ENCODE results near the gene KISS1. TPM values are rescaled to one million over a fixed set of nuclear protein-coding genes. Genes with fewer than 3 reads are reported as not detected.

KISS1 gene
- total and polyA plus RNA-seq, 2 donors from 2014 or later: 0.50 to 25.2 TPM

DNA sequence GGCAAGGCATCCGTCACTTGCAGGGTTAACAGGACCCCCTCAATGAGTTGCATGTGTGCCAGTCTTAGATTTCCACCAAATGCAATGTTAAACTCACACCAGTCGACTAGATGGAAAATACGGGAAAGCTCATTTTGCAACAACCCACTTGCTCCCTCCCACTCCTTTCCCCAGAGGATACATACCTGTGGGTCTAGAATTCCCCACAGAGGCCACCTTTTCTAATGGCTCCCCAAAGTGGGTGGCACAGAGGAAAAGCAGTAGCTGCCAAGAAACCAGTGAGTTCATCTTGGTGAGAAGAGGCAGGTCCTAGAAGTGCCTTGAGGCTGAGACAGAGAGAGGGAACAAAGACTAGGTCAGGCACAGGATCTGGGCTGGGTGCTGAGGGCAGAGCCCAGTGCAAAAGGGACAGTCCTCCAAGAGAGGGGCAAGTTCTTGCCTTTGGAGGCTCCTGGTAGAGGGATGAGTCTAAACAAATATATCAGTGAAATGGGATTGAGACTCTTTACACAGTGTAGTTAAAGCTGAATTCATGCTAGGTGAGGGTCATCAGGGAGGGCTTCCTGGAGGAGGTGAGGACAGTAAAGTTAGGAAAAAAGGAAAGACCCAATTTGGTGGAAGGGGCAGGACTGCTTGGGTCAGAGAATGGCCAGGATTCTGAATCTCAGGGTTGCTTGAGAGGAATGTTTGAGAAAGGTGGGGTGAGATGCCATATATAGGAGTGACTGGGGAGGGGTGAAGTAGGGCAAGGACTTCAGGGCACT, 3.5 kb downstream of the KISS1 start:
- H3K27me3 ChIP-seq (ENCODE audit: control insufficient read depth, insufficient read depth, low read length): peaks cover 2% of the 10 kb centered on the region
- peaks cover 0 to 3% (median 0%) of the 10 kb centered on the region in 3 donors for H3K9me3 ChIP-seq (ENCODE audit: control insufficient read depth in 2 of 3, insufficient read depth in 1 of 3, low read length in 3 of 3)
- no peaks in the 10 kb centered on the region for H3K36me3 ChIP-seq (ENCODE audit: control insufficient read depth in 2 of 3, insufficient read depth in 3 of 3, low read length in 3 of 3)
- intact Hi-C loops (cut with DNase I): no loop called here
- TF ChIP-seq, protein P1, sequence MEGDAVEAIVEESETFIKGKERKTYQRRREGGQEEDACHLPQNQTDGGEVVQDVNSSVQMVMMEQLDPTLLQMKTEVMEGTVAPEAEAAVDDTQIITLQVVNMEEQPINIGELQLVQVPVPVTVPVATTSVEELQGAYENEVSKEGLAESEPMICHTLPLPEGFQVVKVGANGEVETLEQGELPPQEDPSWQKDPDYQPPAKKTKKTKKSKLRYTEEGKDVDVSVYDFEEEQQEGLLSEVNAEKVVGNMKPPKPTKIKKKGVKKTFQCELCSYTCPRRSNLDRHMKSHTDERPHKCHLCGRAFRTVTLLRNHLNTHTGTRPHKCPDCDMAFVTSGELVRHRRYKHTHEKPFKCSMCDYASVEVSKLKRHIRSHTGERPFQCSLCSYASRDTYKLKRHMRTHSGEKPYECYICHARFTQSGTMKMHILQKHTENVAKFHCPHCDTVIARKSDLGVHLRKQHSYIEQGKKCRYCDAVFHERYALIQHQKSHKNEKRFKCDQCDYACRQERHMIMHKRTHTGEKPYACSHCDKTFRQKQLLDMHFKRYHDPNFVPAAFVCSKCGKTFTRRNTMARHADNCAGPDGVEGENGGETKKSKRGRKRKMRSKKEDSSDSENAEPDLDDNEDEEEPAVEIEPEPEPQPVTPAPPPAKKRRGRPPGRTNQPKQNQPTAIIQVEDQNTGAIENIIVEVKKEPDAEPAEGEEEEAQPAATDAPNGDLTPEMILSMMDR (IDR thresholded peaks at IDR 0.05; ENCODE audit: borderline replicate concordance, extremely low read depth, insufficient read depth): no peak
- H3K4me3 ChIP-seq (ENCODE audit: low read length in 3 of 3): no peak overlapping the region
- H3K27ac ChIP-seq (ENCODE audit: low read depth in 2 of 2, low read length in 2 of 2): no peak overlapping the region
- no peak overlapping the region for H3K9ac ChIP-seq (ENCODE audit: low read length in 3 of 3)
- H3K4me1 ChIP-seq (ENCODE audit: control insufficient read depth in 2 of 3, insufficient read depth in 2 of 3, low read depth in 1 of 3, low read length in 3 of 3): peaks cover 0 to 4% (median 3%) of the 10 kb centered on the region in 3 donors
- DNase-seq (no peak), FAIRE-seq (no peak)

DNA sequence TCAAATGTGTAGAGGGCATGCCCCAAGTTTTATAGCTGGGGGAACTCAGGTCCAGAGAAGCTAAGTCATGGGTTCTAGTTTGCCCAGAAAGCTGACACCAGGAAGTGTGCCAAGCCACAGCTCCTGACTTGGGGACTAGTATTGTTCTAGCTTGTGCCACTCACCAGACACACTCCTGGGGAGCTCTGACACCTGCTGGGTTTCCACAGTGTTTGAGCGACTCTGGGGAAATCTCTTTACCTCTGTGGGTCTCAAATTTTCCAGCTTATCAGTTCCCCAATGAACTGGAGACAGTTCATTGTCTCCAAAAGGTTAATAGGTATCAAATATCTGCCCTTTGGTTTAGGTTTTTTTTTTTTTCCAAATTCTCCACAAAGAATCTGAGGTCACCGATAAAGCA, 4.2 kb downstream of the KISS1 start:
- Histone ChIP-seq H3K9me3 (ENCODE audit: control insufficient read depth in 2 of 3, insufficient read depth in 1 of 3, low read length in 3 of 3) (peaks cover 0 to 3% (median 0%) of the 10 kb centered on the region in 3 donors), H3K27me3 (ENCODE audit: control insufficient read depth, insufficient read depth, low read length) (peaks cover 2% of the 10 kb centered on the region), H3K4me3 (ENCODE audit: low read length in 3 of 3) (no peak overlapping the region), H3K4me1 (ENCODE audit: control insufficient read depth in 2 of 3, insufficient read depth in 2 of 3, low read depth in 1 of 3, low read length in 3 of 3) (peaks cover 0 to 4% (median 3%) of the 10 kb centered on the region in 3 donors), H3K9ac (ENCODE audit: low read length in 3 of 3) (no peak overlapping the region), H3K27ac (ENCODE audit: low read depth in 2 of 2, low read length in 2 of 2) (no peak overlapping the region), H3K36me3 (ENCODE audit: control insufficient read depth in 2 of 3, insufficient read depth in 3 of 3, low read length in 3 of 3) (no peaks in the 10 kb centered on the region)
- TF ChIP-seq, protein P1 (IDR thresholded peaks at IDR 0.05; ENCODE audit: borderline replicate concordance, extremely low read depth, insufficient read depth): no peak
- DNase-seq: no peak
- no peak for FAIRE-seq
- intact Hi-C loops (cut with DNase I): no loop called here

DNA sequence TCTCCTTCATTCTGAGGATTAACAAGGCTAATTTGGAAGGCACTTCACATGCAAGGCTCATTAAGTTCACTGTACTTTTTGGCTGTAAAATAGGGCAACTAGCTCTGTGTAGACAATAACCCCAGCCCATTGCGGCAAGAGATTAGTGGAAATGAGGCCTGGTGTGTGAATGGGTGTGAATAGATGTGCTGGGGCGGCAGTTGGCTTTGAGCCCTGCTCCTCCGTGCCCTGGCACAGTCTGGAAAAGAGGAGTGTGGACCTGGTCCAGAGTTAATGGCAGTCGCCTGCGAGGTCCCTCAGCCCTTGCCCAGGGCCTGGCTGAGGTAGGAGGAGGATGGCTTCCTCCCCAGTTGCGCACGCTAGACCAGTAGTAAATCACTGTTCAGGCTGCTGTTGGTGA, 4.8 kb downstream of the KISS1 start:
- Histone ChIP-seq H3K4me1 (ENCODE audit: control insufficient read depth in 2 of 3, insufficient read depth in 2 of 3, low read depth in 1 of 3, low read length in 3 of 3) (peaks cover 0 to 4% (median 3%) of the 10 kb centered on the region in 3 donors), H3K27me3 (ENCODE audit: control insufficient read depth, insufficient read depth, low read length) (peaks cover 2% of the 10 kb centered on the region), H3K36me3 (ENCODE audit: control insufficient read depth in 2 of 3, insufficient read depth in 3 of 3, low read length in 3 of 3) (no peaks in the 10 kb centered on the region), H3K4me3 (ENCODE audit: low read length in 3 of 3) (no peak overlapping the region), H3K9ac (ENCODE audit: low read length in 3 of 3) (no peak overlapping the region), H3K9me3 (ENCODE audit: control insufficient read depth in 2 of 3, insufficient read depth in 1 of 3, low read length in 3 of 3) (peaks cover 0 to 3% (median 0%) of the 10 kb centered on the region in 3 donors), H3K27ac (ENCODE audit: low read depth in 2 of 2, low read length in 2 of 2) (no peak overlapping the region)
- FAIRE-seq: no peak
- intact Hi-C loops (cut with DNase I): no loop called here
- DNase-seq: no peak
- TF ChIP-seq, protein P1 (IDR thresholded peaks at IDR 0.05; ENCODE audit: borderline replicate concordance, extremely low read depth, insufficient read depth): no peak
